ENCODE results near the gene MYBPC1.
A peak's percentile ranks its signal among the peaks of the same experiment; 100 is the strongest.
"Not testable (repeated sequence)": the region's sequence is repeated elsewhere in the genome, so short reads cannot be mapped to it uniquely, and the experiment has no call there.

MYBPC1 gene

DNA sequence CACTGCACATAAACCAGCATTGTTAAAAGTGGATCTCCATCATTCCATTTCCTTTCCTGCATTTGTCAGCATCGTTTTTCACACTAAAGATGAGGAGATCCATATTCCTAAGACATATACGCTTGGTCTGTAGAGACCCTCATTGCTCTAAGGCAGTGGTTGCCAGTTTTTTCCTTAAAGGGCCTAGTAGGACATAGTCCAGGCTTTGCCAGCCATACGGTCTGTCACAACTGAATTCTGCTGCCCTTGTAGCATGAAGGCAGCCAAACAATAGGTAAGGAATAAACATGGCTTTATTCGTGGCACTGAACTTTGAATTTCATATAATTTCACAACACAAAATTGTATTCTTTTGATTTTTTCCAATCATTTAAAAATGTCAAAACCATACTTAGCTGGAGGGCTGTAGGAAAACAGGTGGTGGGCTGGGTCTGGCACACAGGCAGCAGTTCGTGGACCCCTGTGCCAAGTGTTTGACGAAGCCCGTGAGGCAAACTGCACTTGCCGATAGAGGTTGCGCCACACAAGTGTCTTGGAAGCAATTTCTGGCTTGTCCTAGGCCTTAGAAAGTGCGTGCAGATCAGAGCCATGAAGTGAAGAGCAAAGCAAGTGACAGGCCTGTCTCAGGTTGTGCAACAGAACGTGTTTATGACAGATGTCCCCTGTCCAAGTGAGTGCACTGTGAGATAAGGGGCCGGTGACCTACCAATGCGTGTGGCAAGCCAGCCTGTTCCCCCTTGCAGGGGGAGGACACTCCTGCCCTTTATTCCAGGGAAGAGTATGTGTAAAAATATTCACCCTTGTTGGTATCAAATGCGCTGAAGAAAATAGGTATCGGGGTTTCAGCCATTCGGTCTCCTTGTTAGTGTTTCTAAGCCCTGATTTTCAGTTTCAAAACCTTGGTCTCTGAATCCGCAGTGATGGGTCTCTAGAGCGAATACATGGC is 101.8 kb downstream of the MYBPC1 start:
- DNase-seq, result peak; percentile 78 to 88

GRCh38 chr12:101697197-101697929 is 102.6 kb downstream of the MYBPC1 start, which contains the start of gene CHPT1:
Gene CHPT1, plus strand, starts transcription at chr12:101697640. Its CDS starts 222 bp downstream, at chr12:101697862.
- DNase-seq, result peak; percentile 39 to 42

DNA sequence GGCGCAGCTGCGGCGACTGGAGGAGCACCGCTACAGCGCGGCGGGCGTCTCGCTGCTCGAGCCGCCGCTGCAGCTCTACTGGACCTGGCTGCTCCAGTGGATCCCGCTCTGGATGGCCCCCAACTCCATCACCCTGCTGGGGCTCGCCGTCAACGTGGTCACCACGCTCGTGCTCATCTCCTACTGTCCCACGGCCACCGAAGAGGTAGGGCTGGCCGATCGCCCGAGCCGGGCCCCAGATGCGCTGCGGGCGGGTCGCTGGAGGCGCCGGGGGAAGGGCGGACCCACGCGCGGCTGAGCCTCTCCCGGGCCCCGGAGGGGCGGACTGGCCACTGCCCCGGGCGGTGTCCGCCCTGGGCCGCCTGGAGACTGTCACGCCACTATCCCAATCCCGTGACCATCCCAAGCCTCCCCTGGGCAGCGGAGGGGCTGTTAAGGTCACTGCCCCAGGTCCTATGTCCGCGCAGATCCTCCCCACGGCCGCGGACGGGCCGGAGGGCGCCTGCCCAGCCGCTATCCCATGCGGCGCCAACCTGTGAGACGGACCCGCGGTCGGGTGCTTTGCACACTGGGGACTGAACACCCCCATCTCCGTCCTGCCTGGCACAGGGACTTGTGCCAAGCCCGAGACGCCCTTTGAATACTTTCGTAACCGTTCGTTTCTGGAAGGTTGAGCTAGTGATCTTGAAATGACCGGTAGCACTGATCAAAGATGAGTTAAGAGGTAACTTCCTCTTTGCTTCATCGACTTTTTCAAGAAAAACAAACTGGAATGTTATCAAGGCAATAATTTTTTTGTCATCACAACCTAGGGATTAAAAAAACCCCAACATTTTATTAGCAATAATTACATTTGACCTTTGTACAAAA is 103.4 kb downstream of the MYBPC1 start:
- peak; percentile 67 to 76 for DNase-seq

DNA sequence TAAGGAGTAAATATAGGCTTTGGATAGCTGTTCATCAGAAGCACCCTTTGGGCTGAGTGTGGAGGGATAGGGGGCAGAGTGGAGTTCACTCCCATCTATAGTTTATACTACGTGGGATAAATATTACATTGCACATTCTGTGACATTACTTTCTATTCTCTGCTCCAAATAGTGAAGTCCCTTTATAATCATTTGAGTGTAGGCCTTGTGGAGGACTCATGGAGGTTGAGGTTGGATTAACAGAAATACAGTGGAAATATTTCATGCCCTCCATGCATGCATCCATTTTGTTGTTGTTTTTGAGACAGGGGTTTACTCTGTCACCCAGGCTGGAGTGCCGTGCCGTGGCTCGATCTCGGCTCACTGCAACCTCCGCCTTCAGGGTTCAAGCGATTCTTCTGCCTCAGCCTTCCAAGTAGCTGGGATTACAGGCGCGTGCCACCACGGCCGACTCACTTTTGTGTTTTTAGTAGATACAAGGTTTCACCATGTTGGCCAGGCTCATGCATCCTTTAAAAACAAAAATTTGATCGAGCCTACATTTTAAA is 104.1 kb downstream of the MYBPC1 start:
- peak in 1 of 2 experiments; percentile 51 for DNase-seq

DNA sequence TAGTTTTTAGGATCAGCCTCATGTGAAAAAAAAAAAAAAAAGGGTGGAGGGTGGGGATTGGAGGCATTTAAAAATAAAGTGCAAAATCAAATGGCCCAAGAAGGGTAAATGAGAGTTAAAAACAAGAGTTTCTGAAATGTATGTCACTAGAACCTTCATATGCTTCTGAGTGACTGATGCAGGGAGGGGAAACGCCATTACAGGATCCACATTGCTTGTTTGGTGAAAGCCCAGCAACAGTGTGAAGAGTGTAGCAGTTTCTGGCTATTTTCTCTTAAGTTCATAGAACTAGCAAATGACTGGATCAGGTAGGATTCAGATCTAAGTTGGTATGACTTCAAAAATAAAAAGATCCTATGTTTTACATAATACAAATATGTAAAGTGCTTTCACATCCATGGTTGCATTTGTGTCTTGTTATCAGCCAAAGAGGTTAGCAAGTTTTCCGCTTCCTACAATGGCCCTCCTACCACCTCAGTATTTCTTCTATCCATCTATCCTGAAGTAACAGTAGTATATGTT is 105.6 kb downstream of the MYBPC1 start:
- peak in 1 of 2 experiments; percentile 9 for DNase-seq

GRCh38 chr12:101703487-101703886 is 108.7 kb downstream of the MYBPC1 start:
- no peak for DNase-seq

DNA sequence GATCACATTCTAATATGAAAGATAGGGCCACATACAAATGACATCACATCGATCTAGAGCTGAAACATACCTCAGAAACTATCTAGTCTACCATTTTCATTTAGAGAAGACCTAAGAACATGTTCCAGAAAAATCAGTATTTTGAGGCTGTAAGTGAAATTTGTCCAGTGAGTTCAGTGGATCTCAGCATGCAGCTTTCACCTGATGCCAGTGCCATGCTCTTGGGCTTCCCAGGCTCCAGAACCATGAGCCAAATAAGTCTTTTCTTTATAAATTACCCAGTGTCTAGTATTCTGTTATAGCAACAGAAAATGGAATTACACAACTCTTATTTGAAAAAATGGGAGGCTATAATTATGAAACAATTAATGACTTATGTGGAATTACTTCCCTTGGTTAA is 111.6 kb downstream of the MYBPC1 start:
- DNase-seq, result no peak

DNA sequence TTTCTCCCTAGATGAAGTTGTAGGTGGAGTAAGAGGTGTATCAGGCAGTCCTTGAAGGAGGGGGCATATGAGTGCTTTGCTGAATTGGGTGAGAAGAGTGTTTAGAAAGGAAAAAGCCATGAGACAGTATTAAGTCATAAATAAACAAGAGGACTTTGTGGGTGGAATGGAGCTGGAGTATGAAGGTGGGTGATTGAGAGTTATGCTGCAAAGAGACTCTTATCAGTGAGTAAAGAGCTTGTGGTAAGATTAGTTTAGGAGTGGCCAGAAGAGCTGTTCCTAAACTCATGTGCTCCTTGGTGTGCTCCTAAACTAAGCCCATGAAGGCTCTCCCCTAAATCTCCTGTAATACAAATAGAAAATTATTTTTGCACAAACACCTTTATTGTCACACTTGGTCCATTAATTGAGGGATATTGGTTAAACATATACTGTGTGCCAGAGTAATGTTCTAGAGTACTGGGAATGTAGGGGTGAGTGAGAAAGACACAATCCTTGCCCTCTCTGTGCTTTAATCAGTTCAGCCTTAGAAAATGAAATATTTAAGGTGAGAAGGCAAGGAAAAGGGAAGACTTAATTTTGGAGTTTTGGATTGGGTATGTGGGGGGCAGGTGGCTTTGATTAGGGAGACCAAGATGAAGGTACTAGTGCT is 112.5 kb downstream of the MYBPC1 start:
- DNase-seq, result no peak

DNA sequence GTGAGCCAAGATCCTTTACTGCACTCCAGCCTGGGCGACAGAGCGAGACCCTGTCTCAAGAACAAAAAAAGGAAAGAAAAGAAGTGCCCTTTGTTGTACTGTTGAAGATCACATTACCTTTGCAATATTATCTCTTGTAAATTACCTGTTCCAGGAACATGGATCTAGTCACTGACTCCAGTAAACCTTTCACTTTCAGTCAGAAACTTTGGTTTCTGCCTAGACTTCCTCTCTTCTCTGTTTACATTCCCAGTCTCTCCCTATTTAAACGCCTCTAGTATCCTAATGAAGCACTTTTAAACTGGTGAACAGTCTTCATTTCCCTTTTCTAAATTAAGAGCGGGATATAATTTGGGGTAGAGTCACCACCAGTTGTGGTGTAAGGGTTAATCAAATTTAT is 115.5 kb downstream of the MYBPC1 start:
- no peak for DNase-seq

DNA sequence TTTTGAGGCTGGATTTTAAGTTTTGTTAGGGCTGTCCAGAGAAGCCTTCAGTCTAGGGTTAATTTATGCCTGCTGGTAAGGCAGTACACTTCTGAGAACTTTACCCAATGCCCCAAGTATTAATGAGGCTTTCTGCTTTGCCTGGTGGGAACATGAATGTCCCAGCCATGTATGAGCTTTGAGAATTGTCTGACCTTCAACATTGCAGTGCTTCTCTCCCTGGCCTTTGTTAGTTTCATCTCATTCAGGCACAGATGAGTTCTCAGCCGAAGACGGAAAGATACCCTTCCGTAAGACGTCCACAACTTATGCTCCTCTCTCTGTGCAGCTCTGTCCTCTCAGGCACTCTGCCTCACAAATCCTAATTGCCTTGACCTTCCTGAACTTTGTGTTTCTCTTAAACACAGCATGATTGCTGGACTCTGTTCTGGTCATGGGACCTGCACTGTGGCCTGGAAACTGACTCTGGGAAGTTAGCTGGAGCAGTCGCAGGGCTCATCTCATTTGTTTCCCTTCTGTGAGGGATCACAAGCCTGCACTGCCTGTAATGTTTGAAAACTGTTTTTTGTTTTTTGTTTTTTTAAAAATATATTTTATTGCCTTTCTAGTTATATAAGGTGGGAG is 118.4 kb downstream of the MYBPC1 start:
- DNase-seq, result no peak

DNA sequence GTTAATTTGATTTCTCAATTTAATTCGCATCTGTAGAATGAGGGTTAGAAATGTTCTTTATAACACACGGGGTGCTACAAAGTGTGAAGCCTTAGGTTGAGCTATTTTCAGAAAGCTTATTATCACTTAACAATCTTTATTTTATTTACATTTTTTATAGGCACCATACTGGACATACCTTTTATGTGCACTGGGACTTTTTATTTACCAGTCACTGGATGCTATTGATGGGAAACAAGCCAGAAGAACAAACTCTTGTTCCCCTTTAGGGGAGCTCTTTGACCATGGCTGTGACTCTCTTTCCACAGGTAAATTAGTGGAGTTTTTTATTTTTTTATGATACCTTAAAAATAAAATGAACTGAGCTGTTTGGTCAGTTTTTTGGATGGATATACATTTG is 119.2 kb downstream of the MYBPC1 start:
- no peak for DNase-seq

GRCh38 chr12:101714877-101715444 is 120.2 kb downstream of the MYBPC1 start:
- peak; percentile 8 to 24 for DNase-seq

GRCh38 chr12:101719566-101719965 is 124.8 kb downstream of the MYBPC1 start:
- no peak for DNase-seq

GRCh38 chr12:101720118-101720517 is 125.3 kb downstream of the MYBPC1 start:
- no peak for DNase-seq

GRCh38 chr12:101722392-101722791 is 127.6 kb downstream of the MYBPC1 start:
- no peak for DNase-seq

GRCh38 chr12:101727098-101727497 is 132.3 kb downstream of the MYBPC1 start:
- DNase-seq, result no peak

GRCh38 chr12:101729842-101730241 is 135.1 kb downstream of the MYBPC1 start:
- no peak for DNase-seq

DNA sequence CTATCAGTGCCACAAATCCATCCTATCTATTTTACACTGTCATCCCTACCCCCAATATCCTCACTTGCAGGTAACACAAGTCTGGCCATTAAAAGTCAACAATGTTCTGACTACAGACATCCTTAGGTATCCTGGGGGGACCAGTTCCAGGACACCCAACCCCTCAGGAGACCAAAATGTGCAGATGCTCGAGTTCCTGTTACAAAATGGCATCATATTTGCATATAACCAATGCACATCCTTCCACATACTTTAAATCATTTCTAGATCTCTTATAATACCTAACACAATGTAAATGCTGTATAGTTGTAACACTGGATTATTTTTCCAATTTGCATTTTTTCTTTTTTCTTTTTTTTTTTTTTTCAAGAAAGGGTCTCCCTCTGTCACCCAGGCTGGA is 137.5 kb downstream of the MYBPC1 start:
- no peak for DNase-seq

GRCh38 chr12:101733166-101733565 is 138.4 kb downstream of the MYBPC1 start:
- no peak for DNase-seq

GRCh38 chr12:101734482-101734881 is 139.7 kb downstream of the MYBPC1 start:
- DNase-seq, result not testable (repeated sequence)

Data from AML-193 (cell line).